ENCODE results near the gene BHMT. TPM values are rescaled to one million over a fixed set of nuclear protein-coding genes. Genes with fewer than 3 reads are reported as not detected.

BHMT gene
- total RNA-seq, 1 experiment from 2014 or later = not detected

DNA sequence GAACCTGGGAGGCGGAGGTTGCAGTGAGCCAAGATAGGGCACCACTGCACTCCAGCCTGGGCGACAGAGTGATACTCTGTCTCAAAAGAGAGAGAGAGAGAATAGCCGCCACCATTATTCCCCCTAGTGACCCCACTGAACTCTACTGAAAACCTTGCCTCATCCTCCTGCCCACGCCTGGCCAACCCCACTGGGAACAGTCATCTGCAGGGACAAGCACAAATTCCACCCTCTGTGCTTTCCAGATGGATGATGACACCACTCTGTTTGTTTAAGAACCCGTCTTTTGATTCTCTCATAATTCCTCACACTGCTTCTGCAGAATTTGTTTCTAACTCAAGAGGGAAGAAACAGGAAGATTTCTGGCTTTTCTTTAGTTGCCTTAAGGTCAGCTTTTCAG lies 29.8 kb upstream of the BHMT start:
- Histone ChIP-seq H3K27ac (ENCODE audit: low read length) (no peak overlapping the region), H3K4me1 (ENCODE audit: control insufficient read depth, insufficient read depth, low read length) (no peaks in the 10 kb centered on the region), H3K9me3 (ENCODE audit: control insufficient read depth, insufficient read depth, low read depth, low read length) (no peaks in the 10 kb centered on the region), H3K36me3 (ENCODE audit: control insufficient read depth, insufficient read depth, low read length) (no peaks in the 10 kb centered on the region), H3K4me3 (ENCODE audit: low read depth in 2 of 2, low read length in 2 of 2) (no peak overlapping the region), H3K27me3 (ENCODE audit: control insufficient read depth, insufficient read depth, low read length) (peaks cover 4% of the 10 kb centered on the region; the same call in 1 of the 2 replicates)
- BruUV-seq (replicated peaks) = no TSS peak
- DNase-seq (ENCODE audit: low read depth, low spot score) (no peak), ATAC-seq (no peak)
- ChIA-PET POLR2A (no interaction called here), CTCF (no interaction called here)
- intact Hi-C loops (cut with micrococcal nuclease; ENCODE audit: unreplicated experiment) = no loop called here
- TF ChIP-seq TCF7L2 (IDR thresholded peaks at IDR 0.05; ENCODE audit: low read depth, low read length) (no peak), POLR2AphosphoS5 (IDR thresholded peaks at IDR 0.05; ENCODE audit: low read depth, low read length) (no peak), SIN3A (IDR thresholded peaks at IDR 0.05; ENCODE audit: borderline replicate concordance, insufficient read depth, low read depth, low read length) (no peak)
- TF ChIP-seq, protein P1, sequence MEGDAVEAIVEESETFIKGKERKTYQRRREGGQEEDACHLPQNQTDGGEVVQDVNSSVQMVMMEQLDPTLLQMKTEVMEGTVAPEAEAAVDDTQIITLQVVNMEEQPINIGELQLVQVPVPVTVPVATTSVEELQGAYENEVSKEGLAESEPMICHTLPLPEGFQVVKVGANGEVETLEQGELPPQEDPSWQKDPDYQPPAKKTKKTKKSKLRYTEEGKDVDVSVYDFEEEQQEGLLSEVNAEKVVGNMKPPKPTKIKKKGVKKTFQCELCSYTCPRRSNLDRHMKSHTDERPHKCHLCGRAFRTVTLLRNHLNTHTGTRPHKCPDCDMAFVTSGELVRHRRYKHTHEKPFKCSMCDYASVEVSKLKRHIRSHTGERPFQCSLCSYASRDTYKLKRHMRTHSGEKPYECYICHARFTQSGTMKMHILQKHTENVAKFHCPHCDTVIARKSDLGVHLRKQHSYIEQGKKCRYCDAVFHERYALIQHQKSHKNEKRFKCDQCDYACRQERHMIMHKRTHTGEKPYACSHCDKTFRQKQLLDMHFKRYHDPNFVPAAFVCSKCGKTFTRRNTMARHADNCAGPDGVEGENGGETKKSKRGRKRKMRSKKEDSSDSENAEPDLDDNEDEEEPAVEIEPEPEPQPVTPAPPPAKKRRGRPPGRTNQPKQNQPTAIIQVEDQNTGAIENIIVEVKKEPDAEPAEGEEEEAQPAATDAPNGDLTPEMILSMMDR (IDR thresholded peaks at IDR 0.05) = no peak
- TF ChIP-seq, protein P2, sequence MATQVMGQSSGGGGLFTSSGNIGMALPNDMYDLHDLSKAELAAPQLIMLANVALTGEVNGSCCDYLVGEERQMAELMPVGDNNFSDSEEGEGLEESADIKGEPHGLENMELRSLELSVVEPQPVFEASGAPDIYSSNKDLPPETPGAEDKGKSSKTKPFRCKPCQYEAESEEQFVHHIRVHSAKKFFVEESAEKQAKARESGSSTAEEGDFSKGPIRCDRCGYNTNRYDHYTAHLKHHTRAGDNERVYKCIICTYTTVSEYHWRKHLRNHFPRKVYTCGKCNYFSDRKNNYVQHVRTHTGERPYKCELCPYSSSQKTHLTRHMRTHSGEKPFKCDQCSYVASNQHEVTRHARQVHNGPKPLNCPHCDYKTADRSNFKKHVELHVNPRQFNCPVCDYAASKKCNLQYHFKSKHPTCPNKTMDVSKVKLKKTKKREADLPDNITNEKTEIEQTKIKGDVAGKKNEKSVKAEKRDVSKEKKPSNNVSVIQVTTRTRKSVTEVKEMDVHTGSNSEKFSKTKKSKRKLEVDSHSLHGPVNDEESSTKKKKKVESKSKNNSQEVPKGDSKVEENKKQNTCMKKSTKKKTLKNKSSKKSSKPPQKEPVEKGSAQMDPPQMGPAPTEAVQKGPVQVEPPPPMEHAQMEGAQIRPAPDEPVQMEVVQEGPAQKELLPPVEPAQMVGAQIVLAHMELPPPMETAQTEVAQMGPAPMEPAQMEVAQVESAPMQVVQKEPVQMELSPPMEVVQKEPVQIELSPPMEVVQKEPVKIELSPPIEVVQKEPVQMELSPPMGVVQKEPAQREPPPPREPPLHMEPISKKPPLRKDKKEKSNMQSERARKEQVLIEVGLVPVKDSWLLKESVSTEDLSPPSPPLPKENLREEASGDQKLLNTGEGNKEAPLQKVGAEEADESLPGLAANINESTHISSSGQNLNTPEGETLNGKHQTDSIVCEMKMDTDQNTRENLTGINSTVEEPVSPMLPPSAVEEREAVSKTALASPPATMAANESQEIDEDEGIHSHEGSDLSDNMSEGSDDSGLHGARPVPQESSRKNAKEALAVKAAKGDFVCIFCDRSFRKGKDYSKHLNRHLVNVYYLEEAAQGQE (IDR thresholded peaks at IDR 0.05; ENCODE audit: insufficient read depth in 1 of 2, low read depth in 2 of 2, low read length in 1 of 2) = no peak
- in situ Hi-C loops (cut with HindIII; ENCODE audit: low pct_unique_long_range_greater_than_20kb, low sequenced_read_pairs) = no loop called here

DNA sequence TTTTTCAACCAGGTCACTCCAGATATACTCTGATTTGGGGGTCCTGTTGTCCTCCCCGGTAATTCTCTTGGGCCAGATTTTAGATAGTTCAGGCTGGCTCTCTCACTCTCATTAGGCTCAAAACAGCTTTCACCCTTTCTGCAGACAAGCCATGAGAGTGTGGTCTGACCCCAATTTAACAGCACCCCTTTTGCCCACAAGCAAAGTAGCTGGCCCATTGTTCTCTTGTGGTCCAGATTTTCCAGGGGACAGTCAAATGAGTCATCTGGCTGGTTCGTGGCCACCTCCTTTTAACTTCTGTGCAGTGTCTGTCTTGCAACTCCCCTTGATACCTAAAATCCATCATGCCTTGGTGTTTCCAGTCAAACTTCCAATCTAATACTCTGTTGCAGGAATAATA lies 25.5 kb upstream of the BHMT start:
- intact Hi-C loops (cut with micrococcal nuclease; ENCODE audit: unreplicated experiment) = no loop called here
- no peak overlapping the region for H3K4me3 ChIP-seq (ENCODE audit: low read depth in 2 of 2, low read length in 2 of 2)
- H3K36me3 ChIP-seq (ENCODE audit: control insufficient read depth, insufficient read depth, low read length) = no peaks in the 10 kb centered on the region
- no peak for ATAC-seq
- BruUV-seq (replicated peaks) = no TSS peak
- H3K27ac ChIP-seq (ENCODE audit: low read length) = no peak overlapping the region
- POLR2A ChIA-PET = no interaction called here
- no peaks in the 10 kb centered on the region for H3K27me3 ChIP-seq (ENCODE audit: control insufficient read depth, insufficient read depth, low read length)
- TF ChIP-seq, protein P1 (IDR thresholded peaks at IDR 0.05) = no peak
- TF ChIP-seq SIN3A (IDR thresholded peaks at IDR 0.05; ENCODE audit: borderline replicate concordance, insufficient read depth, low read depth, low read length) (no peak), TCF7L2 (IDR thresholded peaks at IDR 0.05; ENCODE audit: low read depth, low read length) (no peak), POLR2AphosphoS5 (IDR thresholded peaks at IDR 0.05; ENCODE audit: low read depth, low read length) (no peak)
- TF ChIP-seq, protein P2 (IDR thresholded peaks at IDR 0.05; ENCODE audit: insufficient read depth in 1 of 2, low read depth in 2 of 2, low read length in 1 of 2) = no peak
- no peaks in the 10 kb centered on the region for H3K4me1 ChIP-seq (ENCODE audit: control insufficient read depth, insufficient read depth, low read length)
- in situ Hi-C loops (cut with HindIII; ENCODE audit: low pct_unique_long_range_greater_than_20kb, low sequenced_read_pairs) = no loop called here
- CTCF ChIA-PET = no interaction called here
- no peaks in the 10 kb centered on the region for H3K9me3 ChIP-seq (ENCODE audit: control insufficient read depth, insufficient read depth, low read depth, low read length)
- DNase-seq (ENCODE audit: low read depth, low spot score) = no peak

Data from Panc1 (cell line).